GM18868 (cell line): ENCODE data around the gene ZNF438.
"Not testable (repeated sequence)": the region's sequence is repeated elsewhere in the genome, so short reads cannot be mapped to it uniquely, and the experiment has no call there.

ENCODE experiments used
- ATAC-seq: cut with Tn5 transposase; IDR thresholded peaks from one replicate; pipeline ENCODE4 v1.9.1; 2021; ENCODE audit warnings: mild to moderate bottlenecking, moderate library complexity; ENCODE audit not compliant: unreplicated experiment

Gene ZNF438, protein sequence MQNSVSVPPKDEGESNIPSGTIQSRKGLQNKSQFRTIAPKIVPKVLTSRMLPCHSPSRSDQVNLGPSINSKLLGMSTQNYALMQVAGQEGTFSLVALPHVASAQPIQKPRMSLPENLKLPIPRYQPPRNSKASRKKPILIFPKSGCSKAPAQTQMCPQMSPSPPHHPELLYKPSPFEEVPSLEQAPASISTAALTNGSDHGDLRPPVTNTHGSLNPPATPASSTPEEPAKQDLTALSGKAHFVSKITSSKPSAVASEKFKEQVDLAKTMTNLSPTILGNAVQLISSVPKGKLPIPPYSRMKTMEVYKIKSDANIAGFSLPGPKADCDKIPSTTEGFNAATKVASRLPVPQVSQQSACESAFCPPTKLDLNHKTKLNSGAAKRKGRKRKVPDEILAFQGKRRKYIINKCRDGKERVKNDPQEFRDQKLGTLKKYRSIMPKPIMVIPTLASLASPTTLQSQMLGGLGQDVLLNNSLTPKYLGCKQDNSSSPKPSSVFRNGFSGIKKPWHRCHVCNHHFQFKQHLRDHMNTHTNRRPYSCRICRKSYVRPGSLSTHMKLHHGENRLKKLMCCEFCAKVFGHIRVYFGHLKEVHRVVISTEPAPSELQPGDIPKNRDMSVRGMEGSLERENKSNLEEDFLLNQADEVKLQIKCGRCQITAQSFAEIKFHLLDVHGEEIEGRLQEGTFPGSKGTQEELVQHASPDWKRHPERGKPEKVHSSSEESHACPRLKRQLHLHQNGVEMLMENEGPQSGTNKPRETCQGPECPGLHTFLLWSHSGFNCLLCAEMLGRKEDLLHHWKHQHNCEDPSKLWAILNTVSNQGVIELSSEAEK

DNA sequence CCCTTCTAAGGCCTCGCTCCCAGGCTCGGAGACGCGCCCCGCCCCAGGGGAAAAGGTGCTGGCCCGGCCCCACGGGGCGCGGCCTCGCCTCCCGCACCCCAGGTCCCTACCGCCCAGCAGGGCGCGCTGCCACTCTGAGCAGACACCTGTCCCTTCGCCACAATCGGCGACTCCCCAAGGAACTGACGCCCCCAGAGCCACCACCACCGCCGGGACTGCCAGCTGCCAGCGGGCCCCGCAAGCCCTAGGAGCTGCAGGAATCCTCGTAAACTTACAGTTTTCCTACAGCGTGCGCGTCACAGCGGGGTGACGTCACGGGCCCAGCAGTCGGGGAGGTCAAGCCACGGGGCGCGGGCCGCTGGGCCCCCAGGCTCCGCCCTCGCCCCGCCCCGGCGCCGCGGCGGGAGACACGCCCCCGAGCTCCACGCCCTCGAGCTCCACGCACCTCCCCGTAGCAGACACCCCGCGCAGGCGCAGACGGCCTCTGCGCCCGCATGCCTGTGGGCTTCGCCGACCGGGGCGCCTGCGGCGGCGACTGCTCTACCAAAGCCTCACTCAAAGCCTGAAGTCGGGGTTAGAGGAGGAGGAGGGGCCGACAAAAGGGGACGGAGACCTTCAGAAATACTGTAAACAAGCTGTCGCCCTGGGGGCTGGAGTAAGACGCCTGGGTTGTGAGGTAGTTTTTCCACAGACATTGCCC, at the start of gene ZNF438:
Gene ZNF438 (minus strand): TSS at position 308 of the 700 bp plus-strand sequence. CDS start 154,831 bp downstream, outside the sequence.
- ATAC-seq, result peak; percentile 78

DNA sequence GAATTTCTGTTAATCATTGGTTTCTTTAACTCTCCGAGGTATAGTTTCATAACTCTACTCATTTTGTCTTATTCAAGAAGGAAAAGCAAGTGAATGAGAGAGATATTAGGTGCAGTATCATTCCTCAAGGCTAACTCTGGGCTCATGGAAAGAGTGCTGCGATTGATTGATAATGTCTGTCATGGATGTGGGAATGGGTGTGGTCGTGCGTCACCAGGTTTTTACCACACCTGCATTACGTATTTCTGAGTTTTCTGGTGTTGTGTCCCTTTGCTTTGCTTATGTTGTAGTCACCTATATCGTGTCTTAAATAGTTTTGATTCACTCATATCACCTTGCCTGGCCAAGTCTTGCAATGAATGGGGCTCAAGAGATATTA, 44.9 kb upstream of the ZNF438 start:
- ATAC-seq, result no peak

- ATAC-seq, result no peak
Observed at GRCh38 chr10:31075881-31076609, 44.4 kb upstream of the ZNF438 start.

DNA sequence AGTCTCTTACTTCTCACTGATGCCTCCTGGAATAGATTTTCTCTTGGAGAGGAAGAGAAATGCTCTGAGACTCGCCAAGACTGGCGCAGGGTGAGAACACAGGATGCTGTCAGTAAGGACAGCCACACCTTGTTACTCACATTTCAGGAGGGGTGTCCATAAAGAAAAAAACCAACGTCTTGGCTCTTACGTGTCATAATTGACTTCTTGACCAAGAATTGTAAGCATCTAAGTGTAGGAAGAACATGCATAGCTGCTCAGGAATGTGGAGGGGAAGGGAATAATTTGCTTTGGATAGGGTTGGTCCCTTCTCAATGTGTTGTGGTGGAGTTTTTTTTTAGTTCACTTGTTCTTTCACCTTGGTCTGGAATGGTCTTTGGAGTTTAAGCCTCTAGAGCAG, 43.8 kb upstream of the ZNF438 start:
- ATAC-seq, result no peak

- ATAC-seq, result no peak
Observed at GRCh38 chr10:31074722-31075086, 43.0 kb upstream of the ZNF438 start.

- no peak for ATAC-seq
Observed at GRCh38 chr10:31073996-31074721, 42.5 kb upstream of the ZNF438 start.

- no peak for ATAC-seq
Observed at GRCh38 chr10:31073211-31073610, 41.5 kb upstream of the ZNF438 start.

DNA sequence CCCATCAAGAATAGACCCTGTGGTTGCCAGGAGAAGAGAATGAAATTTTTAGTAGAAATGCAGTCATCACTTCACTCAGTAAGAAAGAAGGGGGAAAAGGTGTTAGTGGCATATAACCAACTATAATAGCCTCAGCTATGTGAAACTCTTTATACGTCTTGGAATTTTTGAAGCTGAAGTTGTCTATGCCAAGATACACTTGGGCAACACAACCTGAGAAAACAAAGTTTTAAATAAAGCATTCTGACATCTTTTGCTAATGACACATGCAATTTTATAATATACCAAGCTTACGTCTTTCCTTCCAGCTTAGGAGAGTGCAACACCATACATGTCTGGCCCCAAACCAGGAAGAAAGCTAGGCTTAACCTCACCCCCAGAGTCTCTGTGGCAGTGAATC, 40.8 kb upstream of the ZNF438 start:
- no peak for ATAC-seq

DNA sequence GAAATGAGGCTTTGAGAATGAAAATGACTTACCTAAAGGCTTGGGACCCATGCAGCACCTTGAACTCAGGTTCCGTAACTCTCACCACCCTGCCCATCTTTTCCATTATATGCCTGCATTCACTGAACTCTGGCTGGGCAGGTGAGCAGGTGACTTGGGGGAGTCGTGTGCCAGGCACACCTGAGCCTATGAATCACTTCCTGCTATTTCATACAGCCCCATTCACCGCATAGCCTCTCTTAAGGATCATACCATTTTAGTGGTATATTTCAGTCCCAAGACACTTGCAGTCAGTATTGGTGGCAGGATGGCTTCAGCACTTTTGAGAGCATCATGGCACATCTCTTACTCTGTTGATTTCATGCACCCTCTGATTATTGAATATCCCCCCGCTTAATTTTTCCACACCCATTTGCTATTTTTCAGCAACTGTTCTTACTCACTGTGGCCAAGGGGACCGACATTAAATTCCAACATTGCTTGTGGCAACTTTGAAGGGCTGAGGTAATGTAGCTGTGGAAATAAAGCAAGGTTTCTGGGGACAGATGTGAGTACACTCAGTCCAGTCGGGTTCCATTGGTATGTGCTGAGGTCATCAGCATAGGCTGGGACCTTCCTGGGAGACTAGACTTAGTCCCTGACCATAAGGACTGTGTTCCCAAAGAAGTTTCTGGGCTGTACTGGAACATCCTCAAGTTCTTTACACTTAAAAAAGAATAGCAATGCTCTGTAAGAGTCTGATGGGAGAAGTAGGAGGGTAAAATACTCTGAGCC, 39.8 kb upstream of the ZNF438 start:
- no peak for ATAC-seq

DNA sequence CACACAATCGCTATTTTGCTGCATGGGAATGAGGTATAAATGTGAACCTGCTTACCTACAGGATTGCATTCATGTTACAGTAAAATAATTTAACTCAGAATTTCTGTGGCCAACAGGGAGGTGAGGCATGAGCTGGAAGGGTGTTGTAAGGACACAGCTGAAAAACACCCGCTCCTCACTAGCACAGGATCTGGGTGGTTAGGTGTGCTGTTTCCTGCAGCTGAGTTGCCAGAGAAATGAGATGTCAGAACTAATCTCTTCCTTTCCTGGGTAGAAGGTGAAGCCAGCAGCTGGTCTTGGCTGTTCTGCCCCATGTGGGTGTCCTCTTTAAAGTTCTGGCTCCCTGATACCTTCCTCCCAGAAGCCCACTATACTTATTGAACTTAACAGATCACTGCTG, 39.0 kb upstream of the ZNF438 start:
- ATAC-seq, result no peak

DNA sequence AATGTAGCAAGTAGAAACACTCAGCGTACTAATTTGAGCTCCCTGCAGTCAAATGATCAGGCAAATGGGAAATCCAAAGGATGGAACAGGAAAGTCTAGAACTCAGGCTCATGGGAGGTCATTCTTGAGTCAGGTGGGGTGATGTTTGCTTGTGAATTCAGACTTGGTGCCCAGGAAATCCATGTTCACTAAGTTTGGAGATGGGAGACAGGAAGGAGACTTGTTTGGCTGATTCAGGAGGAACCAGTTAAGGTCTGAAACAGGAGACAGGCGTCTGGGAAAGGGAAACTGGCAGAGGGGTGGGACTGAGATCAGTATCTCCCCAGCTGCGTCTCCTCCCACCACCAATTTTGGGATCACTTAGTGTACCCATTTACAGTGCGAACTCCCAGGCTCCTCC, 38.4 kb upstream of the ZNF438 start:
- no peak for ATAC-seq

- ATAC-seq, result no peak
Observed at GRCh38 chr10:31069411-31069810, 37.7 kb upstream of the ZNF438 start.

- ATAC-seq, result no peak
Observed at GRCh38 chr10:31064348-31064747, 32.7 kb upstream of the ZNF438 start.

DNA sequence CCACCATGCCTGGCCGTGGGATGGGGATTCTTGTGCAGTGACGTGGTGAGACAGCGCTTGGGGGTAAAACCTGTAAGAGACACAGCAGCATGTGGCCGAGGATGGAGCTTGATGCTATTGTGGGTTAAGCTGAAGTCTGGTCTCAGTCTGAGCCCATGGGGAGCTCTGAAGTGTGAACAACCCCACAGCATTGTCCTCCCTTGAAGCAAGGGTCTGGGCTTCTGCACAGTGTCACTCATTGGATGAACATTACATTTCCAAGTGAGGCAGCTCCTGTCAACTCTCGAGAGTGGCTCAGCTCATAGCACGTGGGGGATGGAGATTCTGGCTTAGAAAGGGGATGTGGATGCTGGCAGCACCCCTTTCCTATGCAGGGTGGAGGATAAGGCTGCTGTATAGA, 32.2 kb upstream of the ZNF438 start:
- ATAC-seq, result no peak

GRCh38 chr10:31062856-31063255, 31.2 kb upstream of the ZNF438 start:
- ATAC-seq, result no peak

DNA sequence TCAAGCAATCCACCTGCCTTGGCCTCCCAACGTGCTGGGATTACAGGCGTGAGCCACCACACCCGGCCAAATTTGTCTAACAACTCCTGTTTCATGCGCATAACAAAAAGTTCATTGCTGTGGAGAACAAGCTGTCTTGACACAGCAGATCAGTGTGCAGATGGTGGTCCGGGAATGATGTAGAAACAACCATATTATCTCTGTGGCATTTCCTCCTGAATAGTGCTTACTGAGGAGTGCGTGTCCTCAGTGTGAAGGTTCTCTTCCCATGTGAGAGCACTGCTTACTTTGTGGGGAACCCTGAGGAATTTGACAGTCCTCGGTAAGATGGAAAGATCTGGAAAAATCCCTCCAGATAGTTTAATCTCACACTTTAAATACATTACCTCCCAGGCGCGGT, 30.3 kb upstream of the ZNF438 start:
- no peak for ATAC-seq

DNA sequence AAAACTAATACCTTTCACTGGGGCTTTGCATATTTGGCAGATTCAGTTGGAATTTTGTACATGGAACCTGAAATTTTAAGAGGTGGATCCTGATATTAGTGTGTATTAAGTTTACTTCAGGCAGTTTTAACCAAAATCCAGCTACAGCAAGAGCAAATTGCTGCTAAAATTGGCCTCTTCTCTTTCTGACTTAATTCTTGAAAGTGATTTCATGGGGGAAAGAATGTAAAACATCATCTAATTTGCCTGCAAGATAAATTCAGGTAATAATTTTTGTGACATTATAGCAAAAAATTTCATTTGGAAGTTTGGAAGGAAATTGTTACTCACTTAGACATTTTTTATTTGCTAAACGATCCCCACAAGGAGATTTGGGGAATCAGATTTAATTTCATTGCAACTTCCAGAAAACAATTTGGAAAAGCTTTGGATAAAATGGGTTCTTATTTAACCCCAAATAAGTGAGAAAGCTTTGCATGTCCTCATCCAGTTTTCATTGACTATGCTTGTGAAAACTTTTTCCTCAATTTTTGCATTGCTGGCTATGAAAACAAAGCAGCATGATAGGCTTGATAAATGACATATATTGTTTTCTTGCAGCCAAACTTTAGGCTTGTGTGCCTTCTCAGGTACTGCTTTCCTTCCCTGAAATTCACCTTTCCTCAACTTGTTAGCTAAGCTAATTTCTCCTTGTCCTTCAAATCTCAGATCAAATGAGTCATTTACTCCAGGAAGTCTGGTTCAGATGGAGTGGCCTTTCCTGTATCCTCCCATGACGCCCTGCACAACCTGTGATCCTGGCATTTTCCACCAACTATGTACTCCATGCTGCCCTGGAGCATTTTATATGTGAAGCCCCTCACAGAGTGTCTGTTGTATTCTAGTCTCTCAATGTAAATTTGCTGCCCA, 27.4 kb upstream of the ZNF438 start:
- ATAC-seq, result no peak

DNA sequence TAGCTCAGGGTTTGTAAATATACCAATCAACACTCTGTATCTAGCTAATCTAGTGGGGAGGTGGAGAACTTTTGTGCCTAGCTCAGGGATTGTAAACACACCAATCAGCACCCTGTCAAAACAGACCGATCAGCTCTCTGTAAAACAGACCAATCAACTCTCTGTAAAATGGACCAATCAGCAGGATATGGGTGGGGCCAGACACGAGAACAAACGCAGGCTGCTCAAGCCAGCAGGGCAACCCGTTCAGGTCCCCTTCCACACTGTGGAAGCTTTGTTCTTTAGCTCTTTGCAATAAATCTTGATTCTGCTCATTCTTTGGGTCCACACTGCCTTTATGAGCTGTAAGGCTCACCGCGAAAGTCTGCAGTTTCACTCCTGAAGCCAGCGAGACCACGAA, 25.0 kb upstream of the ZNF438 start:
- ATAC-seq, result not testable (repeated sequence)
